B cell (primary cell): ENCODE results near the gene SNRK. TPM values are rescaled to one million over a fixed set of nuclear protein-coding genes. Genes with fewer than 3 reads are reported as not detected.

ENCODE experiments used
- ATAC-seq: fragments of 200-7000 bp; cut with Tn5 transposase; one replicate; pipeline ENCODE4 v1.10.0; 2021; ENCODE audit warnings: low read depth, mild to moderate bottlenecking, moderate number of reproducible peaks, moderate library complexity
- CTCF ChIA-PET: fragments of 350-600 bp; sonication (Branson Sonifier 250); formaldehyde crosslinking; loops from one replicate; lab custom pipeline; 2021; ENCODE audit warnings: antibody characterized with exemption, inconsistent platforms; lab: Charles Lee
- POLR2A ChIA-PET: fragments of 350-600 bp; sonication (Branson Sonifier 250); formaldehyde crosslinking; loops from one replicate; lab custom pipeline; 2021; ENCODE audit warnings: antibody characterized with exemption; lab: Charles Lee
- DNase-seq: peaks from one replicate; pipeline ENCODE4 v3.0.0; 2013
- H2AFZ ChIP-seq: 2 replicates; pipeline ENCODE4 v1.6.1; 2012; ENCODE audit warnings: mild to moderate bottlenecking, low read depth, low read length; ENCODE audit not compliant: insufficient read depth, poor library complexity, severe bottlenecking
- H3K27ac ChIP-seq, 2 donors: 1 replicate in 1 of 2; 2 replicates in 1 of 2; pipeline ENCODE4 v1.5.1; 2012 to 2013; ENCODE audit warnings: low read length in 2 of 2, mild to moderate bottlenecking in 2 of 2, moderate library complexity in 1 of 2
- H3K27me3 ChIP-seq, 4 experiments: fragments of 200-600 bp in 1 of 4; sonication (generic) in 1 of 4; replicated peaks in 1 of 4; 1 replicate in 2 of 4; 2 replicates in 2 of 4; pipeline versions ENCODE4 v1.6.1 to v1.7.0; 2013 to 2016; ENCODE audit warnings: low read length in 3 of 4, mild to moderate bottlenecking in 2 of 4, mixed read lengths in 1 of 4, moderate library complexity in 1 of 4; ENCODE audit not compliant: insufficient read depth in 4 of 4, control insufficient read depth in 3 of 4; ENCODE audit errors: control extremely low read depth in 1 of 4
- H3K36me3 ChIP-seq, 2 experiments: replicated peaks in 1 of 2; 1 replicate in 1 of 2; 2 replicates in 1 of 2; pipeline versions ENCODE4 v1.6.1 to v1.7.1; 2013; ENCODE audit warnings: low read length in 1 of 2; ENCODE audit not compliant: insufficient read depth in 2 of 2, control insufficient read depth in 1 of 2; ENCODE audit errors: control extremely low read depth in 1 of 2, extremely low read depth in 1 of 2
- H3K4me1 ChIP-seq, 2 donors: fragments of 200-600 bp in 1 of 2; sonication (generic) in 1 of 2; 1 replicate in 1 of 2; 2 replicates in 1 of 2; pipeline versions ENCODE4 v1.5.1 to v1.6.1; 2013 to 2017; ENCODE audit warnings: low read length in 2 of 2; ENCODE audit not compliant: control insufficient read depth in 2 of 2, insufficient read depth in 2 of 2
- H3K4me2 ChIP-seq: replicated peaks from 2 replicates; pipeline ENCODE3; 2012; ENCODE audit warnings: mild to moderate bottlenecking, low read depth, low read length; ENCODE audit not compliant: poor library complexity, severe bottlenecking
- H3K4me3 ChIP-seq, 5 experiments: fragments of 200-600 bp in 1 of 5; sonication (generic) in 1 of 5; 1 replicate in 3 of 5; 2 replicates in 2 of 5; pipeline versions ENCODE4 v1.5.1 to v1.7.0; 2011 to 2016; ENCODE audit warnings: low read length in 4 of 5, mild to moderate bottlenecking in 4 of 5, low read depth in 2 of 5, control low read depth in 1 of 5, moderate library complexity in 1 of 5; ENCODE audit not compliant: insufficient read depth in 1 of 5; ENCODE audit errors: control extremely low read depth in 1 of 5, extremely low read depth in 1 of 5
- H3K79me2 ChIP-seq: fragments of 200-600 bp; sonication (generic); one replicate; pipeline ENCODE4 v1.6.0; 2016; ENCODE audit warnings: low read length; ENCODE audit not compliant: control insufficient read depth, insufficient read depth
- H3K9ac ChIP-seq: fragments of 200-600 bp; sonication (generic); 2 replicates; pipeline ENCODE4 v1.6.1; 2017; ENCODE audit warnings: mild to moderate bottlenecking, low read length, moderate library complexity
- H3K9me3 ChIP-seq, 3 donors: one replicate each; pipeline versions ENCODE4 v1.6.1 to v1.7.1; 2013; ENCODE audit warnings: low read length in 2 of 3; ENCODE audit not compliant: control insufficient read depth in 2 of 3, insufficient read depth in 1 of 3; ENCODE audit errors: control extremely low read depth in 1 of 3
- H4K20me1 ChIP-seq: 2 replicates; pipeline ENCODE4 v1.6.0; 2012; ENCODE audit warnings: mild to moderate bottlenecking, low read length; ENCODE audit not compliant: insufficient read depth, control insufficient read depth, poor library complexity, severe bottlenecking
- H3K27ac Mint-ChIP-seq: one replicate; pipeline ENCODE4 v1.8.0; 2021; ENCODE audit warnings: mixed read lengths
- H3K27me3 Mint-ChIP-seq: one replicate; pipeline ENCODE4 v1.8.0; 2021; ENCODE audit warnings: mixed read lengths
- H3K4me1 Mint-ChIP-seq: one replicate; pipeline ENCODE4 v1.8.0; 2021; ENCODE audit warnings: mixed read lengths
- H3K4me3 Mint-ChIP-seq: one replicate; pipeline ENCODE4 v1.8.0; 2021; ENCODE audit warnings: mixed read lengths
- H3K9me3 Mint-ChIP-seq: one replicate; pipeline ENCODE4 v1.8.0; 2022; ENCODE audit warnings: mixed read lengths; ENCODE audit not compliant: insufficient read depth
- EZH2 ChIP-seq: IDR thresholded peaks from 2 replicates; pipeline ENCODE4 v1.6.1; 2012; ENCODE audit warnings: borderline replicate concordance, low read depth, mild to moderate bottlenecking, moderate library complexity, low read length; ENCODE audit not compliant: insufficient read depth, poor library complexity, severe bottlenecking
- WGBS: methylation state at CpG from one replicate; pipeline ENCODE4 v1.1.5; 2013; ENCODE audit warnings: missing lambda C conversion rate; ENCODE audit not compliant: insufficient coverage; 5-methylcytosine and 5-hydroxymethylcytosine counted together
- intact Hi-C: fragments of 100-400 bp; cut with micrococcal nuclease; formaldehyde crosslinking; loops from one replicate; pipeline ENCODE4 v1.10.0; 2022
- polyA plus RNA-seq: library from polyadenylated mRNA; depleted of rRNA; stranded (reverse); fragments of >200 nt; gene quantifications from 2 replicates; pipeline ENCODE4 v1.2.3, GENCODE V29; 2012
- total RNA-seq, 2 donors: library from RNA; stranded (reverse); fragments of 120-200 nt in 1 of 2; gene quantifications; 1 replicate in 1 of 2; 2 replicates in 1 of 2; pipeline versions ENCODE4 v1.2.3 to v1.2.4, GENCODE V29; 2013 to 2022
- TF ChIP-seq, protein P1 (sequence below): fragments of 200-600 bp; IDR thresholded peaks from one replicate; pipeline ENCODE4 v1.8.0; 2022; ENCODE audit warnings: antibody characterized with exemption, mild to moderate bottlenecking

The SNRK gene
- total and polyA plus RNA-seq, 2 donors (not counting 1 experiment from before 2014, with no cell fraction given): 17.8 to 46.7 TPM

DNA sequence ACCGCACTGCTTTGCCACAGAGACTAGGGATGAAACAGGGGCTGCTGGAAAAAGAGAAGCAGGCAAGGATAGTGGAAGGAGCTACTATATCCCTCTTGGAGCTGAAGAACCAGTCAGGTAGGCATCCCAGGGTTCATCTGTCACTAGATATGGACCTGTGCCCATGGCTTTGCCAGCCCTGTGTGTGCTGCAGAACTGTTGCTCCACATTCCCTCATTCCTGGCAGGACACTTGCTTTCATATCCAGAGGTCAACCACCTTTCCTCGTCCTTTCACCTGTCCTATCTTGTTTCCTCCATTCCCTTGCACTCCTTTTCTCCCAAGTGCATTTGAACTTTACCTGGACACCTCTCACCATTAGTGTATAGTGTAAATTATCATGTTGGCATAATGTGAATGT lies 12.0 kb downstream of the SNRK start:
- POLR2A ChIA-PET: no interaction called here
- Histone ChIP-seq H3K27me3 (no peaks in the 10 kb centered on the region), H3K9ac (peak overlapping the region; percentile 29), H3K79me2 (peaks cover 92% of the 10 kb centered on the region), H3K9me3 (no peaks in the 10 kb centered on the region), H3K4me2 (peak overlapping the region; percentile 51), H3K4me3 (peak overlapping the region in 1 of 5 experiments; percentile 22), H4K20me1 (peaks cover 8% of the 10 kb centered on the region), H3K27ac (peak overlapping the region; percentile 26 to 79), H3K4me1 (peaks cover 48 to 61% of the 10 kb centered on the region in 2 donors), H2AFZ (no peak overlapping the region), H3K36me3 (peaks cover 0 to 4% of the 10 kb centered on the region in 2 experiments)
- Mint-ChIP-seq H3K4me1 (peaks cover 56% of the 10 kb centered on the region), H3K27ac (peak overlapping the region; percentile 85), H3K27me3 (no peaks in the 10 kb centered on the region), H3K4me3 (peak overlapping the region; percentile 29), H3K9me3 (no peaks in the 10 kb centered on the region)
- ATAC-seq: no peak
- DNase-seq: no peak
- intact Hi-C loops: no loop called here
- TF ChIP-seq, protein P1, sequence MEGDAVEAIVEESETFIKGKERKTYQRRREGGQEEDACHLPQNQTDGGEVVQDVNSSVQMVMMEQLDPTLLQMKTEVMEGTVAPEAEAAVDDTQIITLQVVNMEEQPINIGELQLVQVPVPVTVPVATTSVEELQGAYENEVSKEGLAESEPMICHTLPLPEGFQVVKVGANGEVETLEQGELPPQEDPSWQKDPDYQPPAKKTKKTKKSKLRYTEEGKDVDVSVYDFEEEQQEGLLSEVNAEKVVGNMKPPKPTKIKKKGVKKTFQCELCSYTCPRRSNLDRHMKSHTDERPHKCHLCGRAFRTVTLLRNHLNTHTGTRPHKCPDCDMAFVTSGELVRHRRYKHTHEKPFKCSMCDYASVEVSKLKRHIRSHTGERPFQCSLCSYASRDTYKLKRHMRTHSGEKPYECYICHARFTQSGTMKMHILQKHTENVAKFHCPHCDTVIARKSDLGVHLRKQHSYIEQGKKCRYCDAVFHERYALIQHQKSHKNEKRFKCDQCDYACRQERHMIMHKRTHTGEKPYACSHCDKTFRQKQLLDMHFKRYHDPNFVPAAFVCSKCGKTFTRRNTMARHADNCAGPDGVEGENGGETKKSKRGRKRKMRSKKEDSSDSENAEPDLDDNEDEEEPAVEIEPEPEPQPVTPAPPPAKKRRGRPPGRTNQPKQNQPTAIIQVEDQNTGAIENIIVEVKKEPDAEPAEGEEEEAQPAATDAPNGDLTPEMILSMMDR: no peak
- TF ChIP-seq EZH2: no peak
- CTCF ChIA-PET: no interaction called here
- WGBS: 100% methylated on average over 1 of the region's 2 CpGs

DNA sequence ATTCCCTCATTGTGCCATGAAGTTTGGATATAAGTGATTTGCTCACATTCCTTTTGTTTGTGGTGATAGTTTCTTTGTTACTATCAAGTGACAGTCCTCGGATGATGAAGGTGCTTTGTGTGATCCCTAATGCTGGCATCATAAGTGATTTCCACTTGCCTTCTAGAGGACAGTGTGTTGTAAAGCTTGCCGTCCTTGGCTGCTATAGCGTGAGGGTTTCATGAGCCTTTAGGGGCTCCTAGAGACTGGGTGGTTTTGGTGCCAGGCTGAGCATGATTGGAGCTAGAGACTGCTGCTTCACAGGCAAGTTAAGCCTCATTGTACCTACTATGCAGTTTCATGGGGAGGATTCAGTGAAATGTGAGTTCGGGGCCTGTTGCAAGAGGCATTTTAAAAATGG lies 12.4 kb downstream of the SNRK start:
- no peak overlapping the region for H2AFZ ChIP-seq
- H3K27ac ChIP-seq: peak overlapping the region; percentile 26 to 79
- H3K4me3 Mint-ChIP-seq: peak overlapping the region; percentile 29
- no peaks in the 10 kb centered on the region for H3K9me3 ChIP-seq
- no peak overlapping the region for H3K9ac ChIP-seq
- H3K4me2 ChIP-seq: peak overlapping the region; percentile 51
- H3K4me1 Mint-ChIP-seq: peaks cover 60% of the 10 kb centered on the region
- no peak for DNase-seq
- peaks cover 92% of the 10 kb centered on the region for H3K79me2 ChIP-seq
- H3K36me3 ChIP-seq: peaks cover 0 to 8% of the 10 kb centered on the region in 2 experiments
- no peak for ATAC-seq
- H4K20me1 ChIP-seq: peaks cover 8% of the 10 kb centered on the region
- peak overlapping the region; percentile 85 for H3K27ac Mint-ChIP-seq
- TF ChIP-seq, protein P1: no peak
- TF ChIP-seq EZH2: no peak
- no peaks in the 10 kb centered on the region for H3K27me3 ChIP-seq
- H3K4me3 ChIP-seq: no peak overlapping the region
- intact Hi-C loops: no loop called here
- POLR2A ChIA-PET: no interaction called here
- H3K9me3 Mint-ChIP-seq: no peaks in the 10 kb centered on the region
- WGBS: 75% methylated on average over 4 of the region's 4 CpGs
- H3K4me1 ChIP-seq: peaks cover 43 to 58% of the 10 kb centered on the region in 2 donors
- H3K27me3 Mint-ChIP-seq: no peaks in the 10 kb centered on the region
- CTCF ChIA-PET: no interaction called here
